ENCODE results near the gene TEX261. TPM values are rescaled to one million over a fixed set of nuclear protein-coding genes. Genes with fewer than 3 reads are reported as not detected.

TEX261 gene
- total RNA-seq, 1 experiment from 2014 or later, result 70.0 TPM

- Histone ChIP-seq H3K27me3 (replicated peaks; ENCODE audit: control insufficient read depth, insufficient read depth, low read length) (peaks cover 2% of the 10 kb centered on the region), H3K9me3 (no peaks in the 10 kb centered on the region), H3K4me3 (ENCODE audit: low read depth, low read length) (no peak overlapping the region), H3K36me3 (ENCODE audit: control insufficient read depth, insufficient read depth, low read length) (no peaks in the 10 kb centered on the region), H3K4me1 (0 out of 2 replicates have a peak, but pooled peaks cover 2% of the 10 kb centered on the region)
- peaks cover 18% of the 10 kb centered on the region for H3K27me3 Mint-ChIP-seq (ENCODE audit: insufficient read depth, unreplicated experiment)
- H3K4me1 Mint-ChIP-seq (ENCODE audit: low read depth, unreplicated experiment), result no peaks in the 10 kb centered on the region
- DNase-seq, result no peak
- no peak for TF ChIP-seq CTCF (IDR thresholded peaks at IDR 0.05; ENCODE audit: insufficient read depth in 1 of 2, low read depth in 1 of 2, low read length in 1 of 2, severe bottlenecking in 1 of 2, unreplicated experiment in 1 of 2)
- H3K9me3 Mint-ChIP-seq (ENCODE audit: unreplicated experiment), result no peaks in the 10 kb centered on the region
- ChIA-PET CTCF (interaction anchor here (0.6 kb wide), 1 partner anchor 44 kb away, joined by 3 read pairs; no protein-coding TSS in a partner anchor), POLR2A (no interaction called here)
- peaks cover 4% of the 10 kb centered on the region for H3K36me3 Mint-ChIP-seq (ENCODE audit: insufficient read depth, unreplicated experiment)
- no peak overlapping the region for H3K4me3 Mint-ChIP-seq (ENCODE audit: unreplicated experiment)
- BruUV-seq (replicated peaks), result no TSS peak
- no peak overlapping the region for H3K27ac Mint-ChIP-seq (ENCODE audit: unreplicated experiment)
- intact Hi-C loops (cut with micrococcal nuclease; ENCODE audit: unreplicated experiment), result no loop called here
Measured at GRCh38 chr2:70957798-70958197, 36.9 kb downstream of the TEX261 start.

- H3K27me3 ChIP-seq (replicated peaks; ENCODE audit: control insufficient read depth, insufficient read depth, low read length), result peaks cover 2% of the 10 kb centered on the region
- H3K4me3 Mint-ChIP-seq (ENCODE audit: unreplicated experiment), result no peak overlapping the region
Measured at GRCh38 chr2:70956141-70956540, 38.5 kb downstream of the TEX261 start.

GRCh38 chr2:70954886-70955285, 39.8 kb downstream of the TEX261 start:
- H3K4me1 Mint-ChIP-seq (ENCODE audit: low read depth, unreplicated experiment), result no peaks in the 10 kb centered on the region
- H3K27me3 Mint-ChIP-seq (ENCODE audit: insufficient read depth, unreplicated experiment), result peaks cover 18% of the 10 kb centered on the region
- Histone ChIP-seq H3K9me3 (no peaks in the 10 kb centered on the region), H3K4me1 (0 out of 2 replicates have a peak, but pooled peaks cover 2% of the 10 kb centered on the region), H3K36me3 (ENCODE audit: control insufficient read depth, insufficient read depth, low read length) (no peaks in the 10 kb centered on the region), H3K27me3 (replicated peaks; ENCODE audit: control insufficient read depth, insufficient read depth, low read length) (peaks cover 2% of the 10 kb centered on the region), H3K4me3 (ENCODE audit: low read depth, low read length) (no peak overlapping the region)
- POLR2A ChIA-PET, result no interaction called here
- no peak overlapping the region for H3K27ac Mint-ChIP-seq (ENCODE audit: unreplicated experiment)
- no peaks in the 10 kb centered on the region for H3K9me3 Mint-ChIP-seq (ENCODE audit: unreplicated experiment)
- BruUV-seq (replicated peaks), result no TSS peak
- H3K4me3 Mint-ChIP-seq (ENCODE audit: unreplicated experiment), result no peak overlapping the region
- TF ChIP-seq CTCF (IDR thresholded peaks at IDR 0.05; ENCODE audit: insufficient read depth in 1 of 2, low read depth in 1 of 2, low read length in 1 of 2, severe bottlenecking in 1 of 2, unreplicated experiment in 1 of 2), result no peak
- H3K36me3 Mint-ChIP-seq (ENCODE audit: insufficient read depth, unreplicated experiment), result no peaks in the 10 kb centered on the region
- DNase-seq, result no peak
- intact Hi-C loops (cut with micrococcal nuclease; ENCODE audit: unreplicated experiment), result no loop called here
- CTCF ChIA-PET, result interaction anchor here (1.0 kb wide), 1 partner anchor 46 kb away, joined by 3 read pairs; no protein-coding TSS in a partner anchor

More at GRCh38 chr2:70956141-70956540, 38.5 kb downstream of the TEX261 start:
- H3K36me3 Mint-ChIP-seq (ENCODE audit: insufficient read depth, unreplicated experiment), result peaks cover 4% of the 10 kb centered on the region
- TF ChIP-seq CTCF (IDR thresholded peaks at IDR 0.05; ENCODE audit: insufficient read depth in 1 of 2, low read depth in 1 of 2, low read length in 1 of 2, severe bottlenecking in 1 of 2, unreplicated experiment in 1 of 2), result no peak
- no TSS peak for BruUV-seq (replicated peaks)
- H3K36me3 ChIP-seq (ENCODE audit: control insufficient read depth, insufficient read depth, low read length), result no peaks in the 10 kb centered on the region
- ChIA-PET POLR2A (interaction anchor here (0.6 kb wide), 1 partner anchor 11 kb away, joined by 3 read pairs; no protein-coding TSS in a partner anchor), CTCF (no interaction called here)
- no peak overlapping the region for H3K4me3 ChIP-seq (ENCODE audit: low read depth, low read length)
- H3K4me1 ChIP-seq, result 0 out of 2 replicates have a peak, but pooled peaks cover 2% of the 10 kb centered on the region
- no peaks in the 10 kb centered on the region for H3K4me1 Mint-ChIP-seq (ENCODE audit: low read depth, unreplicated experiment)
- no peak overlapping the region for H3K27ac Mint-ChIP-seq (ENCODE audit: unreplicated experiment)
- H3K9me3 Mint-ChIP-seq (ENCODE audit: unreplicated experiment), result no peaks in the 10 kb centered on the region
- DNase-seq, result no peak
- intact Hi-C loops (cut with micrococcal nuclease; ENCODE audit: unreplicated experiment), result no loop called here
- H3K9me3 ChIP-seq, result no peaks in the 10 kb centered on the region
- H3K27me3 Mint-ChIP-seq (ENCODE audit: insufficient read depth, unreplicated experiment), result peaks cover 18% of the 10 kb centered on the region

Measured in Caco-2 (cell line).